ENCODE data around the gene PHOX2A.
"Not testable (repeated sequence)": the region's sequence is repeated elsewhere in the genome, so short reads cannot be mapped to it uniquely, and the experiment has no call there.

DNA sequence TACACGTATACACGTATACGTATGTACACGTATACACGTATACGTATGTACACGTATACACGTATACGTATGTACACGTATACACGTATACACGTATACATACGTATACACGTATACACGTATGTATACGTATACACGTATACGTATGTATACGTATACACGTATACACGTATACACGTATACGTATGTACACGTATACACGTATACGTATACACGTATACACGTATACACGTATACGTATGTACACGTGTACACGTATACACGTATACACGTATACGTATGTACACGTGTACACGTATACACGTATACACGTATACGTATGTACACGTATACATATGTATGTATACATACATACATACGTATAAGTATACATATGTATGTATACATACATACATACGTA is 42.5 kb downstream of the PHOX2A start:
- TF ChIP-seq, protein P1, sequence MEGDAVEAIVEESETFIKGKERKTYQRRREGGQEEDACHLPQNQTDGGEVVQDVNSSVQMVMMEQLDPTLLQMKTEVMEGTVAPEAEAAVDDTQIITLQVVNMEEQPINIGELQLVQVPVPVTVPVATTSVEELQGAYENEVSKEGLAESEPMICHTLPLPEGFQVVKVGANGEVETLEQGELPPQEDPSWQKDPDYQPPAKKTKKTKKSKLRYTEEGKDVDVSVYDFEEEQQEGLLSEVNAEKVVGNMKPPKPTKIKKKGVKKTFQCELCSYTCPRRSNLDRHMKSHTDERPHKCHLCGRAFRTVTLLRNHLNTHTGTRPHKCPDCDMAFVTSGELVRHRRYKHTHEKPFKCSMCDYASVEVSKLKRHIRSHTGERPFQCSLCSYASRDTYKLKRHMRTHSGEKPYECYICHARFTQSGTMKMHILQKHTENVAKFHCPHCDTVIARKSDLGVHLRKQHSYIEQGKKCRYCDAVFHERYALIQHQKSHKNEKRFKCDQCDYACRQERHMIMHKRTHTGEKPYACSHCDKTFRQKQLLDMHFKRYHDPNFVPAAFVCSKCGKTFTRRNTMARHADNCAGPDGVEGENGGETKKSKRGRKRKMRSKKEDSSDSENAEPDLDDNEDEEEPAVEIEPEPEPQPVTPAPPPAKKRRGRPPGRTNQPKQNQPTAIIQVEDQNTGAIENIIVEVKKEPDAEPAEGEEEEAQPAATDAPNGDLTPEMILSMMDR (conservative IDR thresholded peaks at IDR 0.05 in 1 of 2, IDR thresholded peaks at IDR 0.05 in 1 of 2; ENCODE audit: low read depth in 1 of 2, low read length in 2 of 2) = not testable (repeated sequence)
- not testable (repeated sequence) for TF ChIP-seq EZH2 (IDR thresholded peaks at IDR 0.05; ENCODE audit: low read length, missing control alignments)
